Erythroblast (primary cell): ENCODE results near the gene PTH2R.

Experiments
- GATA1 ChIP-seq: IDR thresholded peaks from 2 replicates; pipeline ENCODE4 v1.6.1; 2011; ENCODE audit warnings: low read depth, mild to moderate bottlenecking, control low read depth, low read length, moderate library complexity
- POLR2A ChIP-seq: IDR thresholded peaks from 2 replicates; pipeline ENCODE4 v1.6.1; 2011; ENCODE audit warnings: mild to moderate bottlenecking, low read length

DNA sequence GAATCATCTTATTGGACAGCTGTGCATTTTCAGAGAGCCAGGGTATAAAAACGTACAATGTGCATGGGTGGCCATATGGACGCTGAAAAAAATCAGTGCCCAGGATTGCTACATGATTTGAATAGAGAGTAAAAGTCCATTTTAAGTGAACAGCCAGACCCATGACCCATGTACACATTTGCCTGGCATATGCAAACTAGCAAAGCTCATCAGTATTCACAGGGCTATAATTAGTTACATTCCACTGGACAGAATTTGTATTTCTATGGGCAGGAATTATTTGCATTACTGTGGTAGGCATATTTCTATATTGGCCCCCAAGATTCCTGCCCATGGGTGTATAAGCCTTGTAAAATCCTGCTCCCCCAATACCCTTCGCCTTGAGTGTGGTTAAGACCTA is 78.8 kb downstream of the PTH2R start:
- TF ChIP-seq POLR2A (no peak), GATA1 (no peak)
